Transverse colon (tissue), 4 donors: ENCODE measurements around the gene SERINC5. TPM values are rescaled to one million over a fixed set of nuclear protein-coding genes. Genes with fewer than 3 reads are reported as not detected.

ENCODE experiments used
- DNase-seq: peaks from one replicate; pipeline ENCODE4 v3.0.0-alpha.2; 2019
- H3K27ac ChIP-seq, 4 donors: fragments of 200-600 bp; sonication (generic); 2 replicates each; pipeline ENCODE4 v1.5.1; 2016 to 2018; ENCODE audit warnings: inconsistent platforms in 4 of 4
- H3K27me3 ChIP-seq: fragments of 200-600 bp; sonication (generic); 2 replicates; pipeline ENCODE4 v1.5.1; 2017; ENCODE audit warnings: inconsistent platforms
- H3K36me3 ChIP-seq, 4 donors: fragments of 200-600 bp; sonication (generic); 2 replicates each; pipeline ENCODE4 v1.5.1; 2017 to 2019; ENCODE audit warnings: inconsistent platforms in 4 of 4
- H3K4me1 ChIP-seq, 4 donors: fragments of 200-600 bp; sonication (generic); 2 replicates each; pipeline ENCODE4 v1.5.1; 2017 to 2020; ENCODE audit warnings: inconsistent platforms in 4 of 4
- H3K4me3 ChIP-seq, 4 donors: fragments of 200-600 bp; sonication (generic); 1 replicate in 1 of 4; 2 replicates in 3 of 4; pipeline versions ENCODE4 v1.5.1 to v1.6.1; 2017 to 2019; ENCODE audit warnings: inconsistent platforms in 4 of 4
- H3K9me3 ChIP-seq, 2 donors: fragments of 200-600 bp; sonication (generic); 2 replicates each; pipeline ENCODE4 v1.5.1; 2017 to 2019; ENCODE audit warnings: inconsistent platforms in 2 of 2
- CTCF ChIP-seq, 5 experiments: fragments of 200-600 bp in 3 of 5; fragments of 450-650 bp in 2 of 5; sonication (generic) in 3 of 5; IDR thresholded peaks; 1 replicate in 2 of 5; 2 replicates in 3 of 5; pipeline ENCODE4 v1.5.1; 2016 to 2017; ENCODE audit warnings: antibody characterized with exemption in 5 of 5, inconsistent platforms in 3 of 5, mild to moderate bottlenecking in 2 of 5, moderate library complexity in 1 of 5
- EP300 ChIP-seq: sonication (generic); formaldehyde crosslinking; IDR thresholded peaks from one replicate; pipeline ENCODE4 v1.6.1; 2017; ENCODE audit warnings: antibody characterized with exemption, low read depth
- POLR2A ChIP-seq: fragments of 450-650 bp; IDR thresholded peaks from one replicate; pipeline ENCODE4 v1.6.1; 2016; ENCODE audit warnings: antibody characterized with exemption, mild to moderate bottlenecking, moderate library complexity
- POLR2AphosphoS5 ChIP-seq, 3 donors: sonication (generic); formaldehyde crosslinking; IDR thresholded peaks; one replicate each; pipeline ENCODE4 v1.6.1; 2016; ENCODE audit warnings: antibody characterized with exemption in 3 of 3
- WGBS, 2 donors: methylation state at CpG; one replicate each; pipeline ENCODE4 v1.1.5; 2018; ENCODE audit warnings: low coverage in 1 of 2; 5-methylcytosine and 5-hydroxymethylcytosine counted together
- in situ Hi-C, 4 donors: fragments of 200-750 bp; cut with MboI; loops; one replicate each; pipeline versions ENCODE4 v1.15.0 to v1.15.1; 2017; ENCODE audit warnings: low sequenced_read_pairs in 3 of 4, low pct_ligation_motif_present in 1 of 4, low pct_unique_long_range_greater_than_20kb in 1 of 4
- intact Hi-C: fragments of 100-400 bp; cut with DNase I; formaldehyde crosslinking; loops from one replicate; pipeline ENCODE4 v1.15.1; 2023; ENCODE audit warnings: low total_unique reads
- total RNA-seq, 4 donors: library from RNA; depleted of rRNA; stranded (reverse); fragments of >200 nt; gene quantifications; one replicate each; pipeline ENCODE4 v1.1.0, GENCODE V29; 2016

Gene SERINC5
- total RNA-seq, 4 donors from 2014 or later, result 40.6 to 90.4 (median 79.6) TPM

- Histone ChIP-seq H3K36me3 (peaks cover 0 to 10% (median 0%) of the 10 kb centered on the region in 4 donors), H3K27me3 (no peaks in the 10 kb centered on the region), H3K4me1 (peaks cover 0 to 23% (median 18%) of the 10 kb centered on the region in 4 donors), H3K9me3 (no peaks in the 10 kb centered on the region), H3K27ac (peak overlapping the region; percentile 67 to 77 (median 67)), H3K4me3 (no peak overlapping the region)
- intact Hi-C loops, result no loop called here
- in situ Hi-C loops, result no loop called here
- 48 to 54% methylated on average over 4 to 8 of the region's 8 CpGs for WGBS, 2 donors
- peak; percentile 39 for DNase-seq
- TF ChIP-seq POLR2AphosphoS5 (IDR thresholded peaks at IDR 0.05) (no peak), POLR2A (no peak), CTCF (IDR thresholded peaks at IDR 0.05) (no peak), EP300 (no peak)
These were observed 102.2 kb downstream of the SERINC5 start for GRCh38 chr5:80153586-80154126.

GRCh38 chr5:80152778-80153177 lies 103.1 kb downstream of the SERINC5 start:
- Histone ChIP-seq H3K27ac (peak overlapping the region; percentile 67 to 77 (median 67)), H3K9me3 (no peaks in the 10 kb centered on the region), H3K4me3 (no peak overlapping the region), H3K27me3 (no peaks in the 10 kb centered on the region), H3K4me1 (peaks cover 0 to 18% (median 18%) of the 10 kb centered on the region in 4 donors), H3K36me3 (peaks cover 0 to 10% (median 0%) of the 10 kb centered on the region in 4 donors)
- in situ Hi-C loops (no loop called here), intact Hi-C loops (no loop called here)
- no peak for TF ChIP-seq CTCF (IDR thresholded peaks at IDR 0.05)
- TF ChIP-seq POLR2AphosphoS5 (IDR thresholded peaks at IDR 0.05), result no peak
- no peak for TF ChIP-seq EP300
- no peak for DNase-seq
- WGBS, 2 donors, result 55 to 65% methylated on average over 4 to 5 of the region's 5 CpGs

GRCh38 chr5:80151890-80152289 lies 104.0 kb downstream of the SERINC5 start:
- Histone ChIP-seq H3K27me3 (no peaks in the 10 kb centered on the region), H3K36me3 (peaks cover 0 to 10% (median 0%) of the 10 kb centered on the region in 4 donors), H3K4me3 (no peak overlapping the region), H3K9me3 (no peaks in the 10 kb centered on the region), H3K4me1 (peaks cover 0 to 18% (median 18%) of the 10 kb centered on the region in 4 donors), H3K27ac (peak overlapping the region in 1 of 4 donors; percentile 67)
- WGBS, 2 donors, result 88 to 100% methylated on average over 1 to 6 of the region's 6 CpGs
- intact Hi-C loops, result no loop called here
- DNase-seq, result no peak
- in situ Hi-C loops, result no loop called here
- TF ChIP-seq CTCF (IDR thresholded peaks at IDR 0.05) (no peak), POLR2AphosphoS5 (IDR thresholded peaks at IDR 0.05) (no peak), EP300 (no peak), POLR2A (no peak)

- DNase-seq, result no peak
- intact Hi-C loops (no loop called here), in situ Hi-C loops (no loop called here)
- Histone ChIP-seq H3K9me3 (no peaks in the 10 kb centered on the region), H3K36me3 (peaks cover 0 to 10% (median 4%) of the 10 kb centered on the region in 4 donors), H3K27ac (no peak overlapping the region), H3K4me3 (no peak overlapping the region), H3K27me3 (no peaks in the 10 kb centered on the region), H3K4me1 (peaks cover 0 to 18% (median 18%) of the 10 kb centered on the region in 4 donors)
- TF ChIP-seq CTCF (IDR thresholded peaks at IDR 0.05) (no peak), EP300 (no peak), POLR2A (no peak), POLR2AphosphoS5 (IDR thresholded peaks at IDR 0.05) (no peak)
- WGBS, 2 donors, result 77 to 85% methylated on average over 8 to 11 of the region's 11 CpGs
These were observed 105.1 kb downstream of the SERINC5 start for GRCh38 chr5:80150731-80151130.
